ENCODE results near the gene MPPED2. TPM values are rescaled to one million over a fixed set of nuclear protein-coding genes. Genes with fewer than 3 reads are reported as not detected.

The MPPED2 gene
- total RNA-seq, 1 experiment from 2014 or later: not detected

DNA sequence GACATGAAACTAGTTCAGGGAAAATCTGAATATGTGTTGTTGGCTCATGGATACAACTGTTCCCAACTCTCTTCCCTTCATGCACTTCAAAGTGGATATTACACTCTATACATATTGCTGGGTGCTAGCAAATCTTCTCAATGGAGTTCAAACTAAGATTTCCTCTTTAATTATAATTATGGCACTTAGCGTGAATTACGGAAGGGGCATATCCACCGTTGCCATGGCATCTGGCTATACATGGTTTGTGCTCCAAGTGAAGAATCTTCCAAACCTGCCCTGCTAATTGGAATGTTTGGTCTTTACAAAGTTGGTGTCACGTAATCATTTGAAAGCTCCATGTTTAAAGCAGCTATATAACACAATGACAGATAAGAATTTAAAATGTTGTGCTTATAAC lies 5.6 kb downstream of the MPPED2 start:
- H2AFZ ChIP-seq (ENCODE audit: low read depth, low read length, poor library complexity, severe bottlenecking): no peak overlapping the region
- H3K4me2 ChIP-seq (ENCODE audit: low read length): no peak overlapping the region
- H3K9ac ChIP-seq (ENCODE audit: low read length): no peak overlapping the region
- H4K20me1 ChIP-seq (ENCODE audit: insufficient read depth): no peaks in the 10 kb centered on the region
- TF ChIP-seq POLR2AphosphoS5 (IDR thresholded peaks at IDR 0.05; ENCODE audit: low read depth, low read length): no peak
- TF ChIP-seq RAD21 (IDR thresholded peaks at IDR 0.05; ENCODE audit: low read depth): no peak
- no peak for TF ChIP-seq POLR2A (IDR thresholded peaks at IDR 0.05; ENCODE audit: borderline replicate concordance, extremely low read depth, insufficient read depth, insufficient read length)
- TF ChIP-seq, protein P1, sequence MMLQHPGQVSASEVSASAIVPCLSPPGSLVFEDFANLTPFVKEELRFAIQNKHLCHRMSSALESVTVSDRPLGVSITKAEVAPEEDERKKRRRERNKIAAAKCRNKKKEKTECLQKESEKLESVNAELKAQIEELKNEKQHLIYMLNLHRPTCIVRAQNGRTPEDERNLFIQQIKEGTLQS (IDR thresholded peaks at IDR 0.05): no peak
- TF ChIP-seq EZH2phosphoT487 (IDR thresholded peaks at IDR 0.05; ENCODE audit: borderline replicate concordance): no peak
- TF ChIP-seq SIN3A (IDR thresholded peaks at IDR 0.05; ENCODE audit: low read depth): no peak
- TF ChIP-seq YY1 (IDR thresholded peaks at IDR 0.05; ENCODE audit: extremely low read depth, insufficient replicate concordance, low read depth, low read length): no peak
- TF ChIP-seq ELF1 (IDR thresholded peaks at IDR 0.05; ENCODE audit: borderline replicate concordance, low read depth): no peak
- no peak for TF ChIP-seq FOSL1 (IDR thresholded peaks at IDR 0.05; ENCODE audit: low read depth)
- TF ChIP-seq ZFX (IDR thresholded peaks at IDR 0.05): no peak
- TF ChIP-seq, protein P2, sequence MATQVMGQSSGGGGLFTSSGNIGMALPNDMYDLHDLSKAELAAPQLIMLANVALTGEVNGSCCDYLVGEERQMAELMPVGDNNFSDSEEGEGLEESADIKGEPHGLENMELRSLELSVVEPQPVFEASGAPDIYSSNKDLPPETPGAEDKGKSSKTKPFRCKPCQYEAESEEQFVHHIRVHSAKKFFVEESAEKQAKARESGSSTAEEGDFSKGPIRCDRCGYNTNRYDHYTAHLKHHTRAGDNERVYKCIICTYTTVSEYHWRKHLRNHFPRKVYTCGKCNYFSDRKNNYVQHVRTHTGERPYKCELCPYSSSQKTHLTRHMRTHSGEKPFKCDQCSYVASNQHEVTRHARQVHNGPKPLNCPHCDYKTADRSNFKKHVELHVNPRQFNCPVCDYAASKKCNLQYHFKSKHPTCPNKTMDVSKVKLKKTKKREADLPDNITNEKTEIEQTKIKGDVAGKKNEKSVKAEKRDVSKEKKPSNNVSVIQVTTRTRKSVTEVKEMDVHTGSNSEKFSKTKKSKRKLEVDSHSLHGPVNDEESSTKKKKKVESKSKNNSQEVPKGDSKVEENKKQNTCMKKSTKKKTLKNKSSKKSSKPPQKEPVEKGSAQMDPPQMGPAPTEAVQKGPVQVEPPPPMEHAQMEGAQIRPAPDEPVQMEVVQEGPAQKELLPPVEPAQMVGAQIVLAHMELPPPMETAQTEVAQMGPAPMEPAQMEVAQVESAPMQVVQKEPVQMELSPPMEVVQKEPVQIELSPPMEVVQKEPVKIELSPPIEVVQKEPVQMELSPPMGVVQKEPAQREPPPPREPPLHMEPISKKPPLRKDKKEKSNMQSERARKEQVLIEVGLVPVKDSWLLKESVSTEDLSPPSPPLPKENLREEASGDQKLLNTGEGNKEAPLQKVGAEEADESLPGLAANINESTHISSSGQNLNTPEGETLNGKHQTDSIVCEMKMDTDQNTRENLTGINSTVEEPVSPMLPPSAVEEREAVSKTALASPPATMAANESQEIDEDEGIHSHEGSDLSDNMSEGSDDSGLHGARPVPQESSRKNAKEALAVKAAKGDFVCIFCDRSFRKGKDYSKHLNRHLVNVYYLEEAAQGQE (IDR thresholded peaks at IDR 0.05; ENCODE audit: low read depth): no peak
- TF ChIP-seq, protein P3, sequence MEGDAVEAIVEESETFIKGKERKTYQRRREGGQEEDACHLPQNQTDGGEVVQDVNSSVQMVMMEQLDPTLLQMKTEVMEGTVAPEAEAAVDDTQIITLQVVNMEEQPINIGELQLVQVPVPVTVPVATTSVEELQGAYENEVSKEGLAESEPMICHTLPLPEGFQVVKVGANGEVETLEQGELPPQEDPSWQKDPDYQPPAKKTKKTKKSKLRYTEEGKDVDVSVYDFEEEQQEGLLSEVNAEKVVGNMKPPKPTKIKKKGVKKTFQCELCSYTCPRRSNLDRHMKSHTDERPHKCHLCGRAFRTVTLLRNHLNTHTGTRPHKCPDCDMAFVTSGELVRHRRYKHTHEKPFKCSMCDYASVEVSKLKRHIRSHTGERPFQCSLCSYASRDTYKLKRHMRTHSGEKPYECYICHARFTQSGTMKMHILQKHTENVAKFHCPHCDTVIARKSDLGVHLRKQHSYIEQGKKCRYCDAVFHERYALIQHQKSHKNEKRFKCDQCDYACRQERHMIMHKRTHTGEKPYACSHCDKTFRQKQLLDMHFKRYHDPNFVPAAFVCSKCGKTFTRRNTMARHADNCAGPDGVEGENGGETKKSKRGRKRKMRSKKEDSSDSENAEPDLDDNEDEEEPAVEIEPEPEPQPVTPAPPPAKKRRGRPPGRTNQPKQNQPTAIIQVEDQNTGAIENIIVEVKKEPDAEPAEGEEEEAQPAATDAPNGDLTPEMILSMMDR (IDR thresholded peaks at IDR 0.05 in 2 of 3, conservative IDR thresholded peaks at IDR 0.05 in 1 of 3; ENCODE audit: borderline replicate concordance in 1 of 3, insufficient read depth in 1 of 3, low read depth in 2 of 3, low read length in 2 of 3): no peak
- TF ChIP-seq, protein P4, sequence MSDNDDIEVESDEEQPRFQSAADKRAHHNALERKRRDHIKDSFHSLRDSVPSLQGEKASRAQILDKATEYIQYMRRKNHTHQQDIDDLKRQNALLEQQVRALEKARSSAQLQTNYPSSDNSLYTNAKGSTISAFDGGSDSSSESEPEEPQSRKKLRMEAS (IDR thresholded peaks at IDR 0.05): no peak
- no peak for TF ChIP-seq CBX3 (IDR thresholded peaks at IDR 0.05; ENCODE audit: low read depth)
- no peak for TF ChIP-seq TCF7L2 (IDR thresholded peaks at IDR 0.05; ENCODE audit: borderline replicate concordance, extremely low read depth, insufficient read depth, insufficient read length)
- TF ChIP-seq SP1 (IDR thresholded peaks at IDR 0.05; ENCODE audit: low read depth): no peak
- H3K27ac ChIP-seq (ENCODE audit: low read depth, low read length): no peak overlapping the region
- RAD21 ChIA-PET (ENCODE audit: low non-redundant PET in 1 of 2, low total read pairs in 2 of 2, uncharacterized antibody in 2 of 2, unreplicated experiment in 2 of 2): no interaction called here
- H3K9me3 ChIP-seq (ENCODE audit: control insufficient read depth in 1 of 2, insufficient read depth in 1 of 2, low read depth in 1 of 2, low read length in 2 of 2): no peaks in the 10 kb centered on the region
- H3K4me3 ChIP-seq (replicated peaks in 1 of 2; ENCODE audit: low read depth in 1 of 2, low read length in 2 of 2): no peak overlapping the region
- CTCF ChIA-PET: no interaction called here
- no TSS peak for BruUV-seq (replicated peaks)
- intact Hi-C loops (cut with micrococcal nuclease): no loop called here
- ATAC-seq (no peak), DNase-seq (ENCODE audit: low read depth, low spot score) (no peak)
- POLR2A ChIA-PET: no interaction called here
- 0 out of 2 replicates have a peak, but pooled peaks cover 10% of the 10 kb centered on the region for H3K27me3 ChIP-seq (ENCODE audit: insufficient read depth, low read length)
- H3K4me1 ChIP-seq (ENCODE audit: control insufficient read depth in 1 of 2, insufficient read depth in 2 of 2, low read length in 2 of 2): no peaks in the 10 kb centered on the region
- no peaks in the 10 kb centered on the region for H3K79me2 ChIP-seq (ENCODE audit: insufficient read depth, low read length)
- no peaks in the 10 kb centered on the region for H3K36me3 ChIP-seq (ENCODE audit: control insufficient read depth in 1 of 2, insufficient read depth in 2 of 2, low read length in 2 of 2)
- no peaks in the 10 kb centered on the region; the same call in 1 of the 2 replicates for H3K9me2 ChIP-seq (ENCODE audit: insufficient read depth)
